Neural progenitor cell (in vitro differentiated cells): Measurements from ENCODE around the gene KDM4B.

ENCODE experiments used
- EZH2 ChIP-seq: fragments of 200-600 bp; sonication (generic); IDR thresholded peaks from 2 replicates; pipeline ENCODE4 v1.6.1; 2017; ENCODE audit warnings: antibody characterized with exemption, mild to moderate bottlenecking, moderate library complexity
- EZH2phosphoT487 ChIP-seq: fragments of 200-600 bp; sonication (generic); IDR thresholded peaks from 2 replicates; pipeline ENCODE4 v1.6.1; 2017; ENCODE audit warnings: antibody characterized with exemption
- TF ChIP-seq, protein P1 (sequence below): fragments of 200-600 bp; sonication (generic); IDR thresholded peaks from 2 replicates; pipeline ENCODE4 v1.5.1; 2017; ENCODE audit warnings: antibody characterized with exemption, mild to moderate bottlenecking

DNA sequence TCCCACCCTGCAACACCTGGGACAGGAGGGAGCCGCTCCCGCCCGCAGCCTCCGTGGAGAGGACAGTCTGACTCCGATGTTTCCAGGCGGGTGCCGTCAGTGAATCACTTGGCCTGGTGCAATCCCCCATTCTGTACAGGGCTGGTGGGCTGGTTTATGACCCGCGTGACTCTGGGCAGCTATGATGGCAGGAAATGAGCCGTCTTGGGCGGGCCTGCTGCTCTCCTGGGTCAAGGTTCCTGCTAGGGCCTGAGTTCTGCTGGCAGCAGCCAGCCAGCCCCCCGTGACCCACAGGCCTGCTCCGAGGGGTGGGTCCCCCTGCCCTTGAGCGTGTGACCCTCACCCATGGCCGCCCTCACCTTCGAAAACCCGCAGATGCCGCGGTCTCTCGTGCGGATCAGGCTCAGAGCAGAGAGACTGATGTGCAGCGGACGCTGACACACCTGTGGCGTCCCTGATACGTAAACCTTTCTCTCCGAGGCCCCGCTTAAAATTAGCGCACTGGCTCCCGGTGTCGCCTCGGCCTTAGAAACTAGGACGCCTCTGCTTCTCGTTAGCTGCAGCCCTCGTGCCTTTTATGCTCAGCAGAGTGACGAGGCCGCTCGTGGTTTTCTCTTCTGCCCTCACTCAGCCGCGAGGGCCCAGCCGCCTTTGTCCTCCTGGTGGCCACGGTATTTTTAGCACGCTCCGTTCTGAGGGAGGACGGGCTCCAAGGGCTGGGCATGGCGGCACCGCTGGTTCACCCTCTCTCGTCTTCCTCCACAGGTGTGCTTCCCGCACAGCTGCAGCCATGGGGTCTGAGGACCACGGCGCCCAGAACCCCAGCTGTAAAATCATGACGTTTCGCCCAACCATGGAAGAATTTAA lies 63.4 kb downstream of the KDM4B start:
- TF ChIP-seq, protein P1, sequence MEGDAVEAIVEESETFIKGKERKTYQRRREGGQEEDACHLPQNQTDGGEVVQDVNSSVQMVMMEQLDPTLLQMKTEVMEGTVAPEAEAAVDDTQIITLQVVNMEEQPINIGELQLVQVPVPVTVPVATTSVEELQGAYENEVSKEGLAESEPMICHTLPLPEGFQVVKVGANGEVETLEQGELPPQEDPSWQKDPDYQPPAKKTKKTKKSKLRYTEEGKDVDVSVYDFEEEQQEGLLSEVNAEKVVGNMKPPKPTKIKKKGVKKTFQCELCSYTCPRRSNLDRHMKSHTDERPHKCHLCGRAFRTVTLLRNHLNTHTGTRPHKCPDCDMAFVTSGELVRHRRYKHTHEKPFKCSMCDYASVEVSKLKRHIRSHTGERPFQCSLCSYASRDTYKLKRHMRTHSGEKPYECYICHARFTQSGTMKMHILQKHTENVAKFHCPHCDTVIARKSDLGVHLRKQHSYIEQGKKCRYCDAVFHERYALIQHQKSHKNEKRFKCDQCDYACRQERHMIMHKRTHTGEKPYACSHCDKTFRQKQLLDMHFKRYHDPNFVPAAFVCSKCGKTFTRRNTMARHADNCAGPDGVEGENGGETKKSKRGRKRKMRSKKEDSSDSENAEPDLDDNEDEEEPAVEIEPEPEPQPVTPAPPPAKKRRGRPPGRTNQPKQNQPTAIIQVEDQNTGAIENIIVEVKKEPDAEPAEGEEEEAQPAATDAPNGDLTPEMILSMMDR, result no peak
- TF ChIP-seq EZH2 (no peak), EZH2phosphoT487 (no peak)
